Omental fat pad (tissue), 4 donors: ENCODE data around the gene GHRL. TPM values are rescaled to one million over a fixed set of nuclear protein-coding genes. Genes with fewer than 3 reads are reported as not detected.
"Not testable (repeated sequence)": the region's sequence is repeated elsewhere in the genome, so short reads cannot be mapped to it uniquely, and the experiment has no call there.

ENCODE experiments used
- ATAC-seq: fragments of 150-250 bp; one replicate; pipeline ENCODE4 v1.9.1; 2016; ENCODE audit warnings: mild to moderate bottlenecking, moderate library complexity; ENCODE audit not compliant: low FRiP score
- DNase-seq: peaks from one replicate; pipeline ENCODE4 v3.0.0-alpha.2; 2019; ENCODE audit warnings: low spot score
- total RNA-seq, 4 donors: library from RNA; depleted of rRNA; stranded (reverse); fragments of >200 nt; gene quantifications; one replicate each; pipeline ENCODE4 v1.1.0, GENCODE V29; 2016
- TF ChIP-seq, protein P1 (sequence below), 3 donors: fragments of 450-650 bp; IDR thresholded peaks; one replicate each; pipeline ENCODE4 v1.5.1; 2016 to 2017; ENCODE audit warnings: antibody characterized with exemption in 3 of 3, mild to moderate bottlenecking in 3 of 3, moderate library complexity in 2 of 3

Gene GHRL
- total RNA-seq, 4 donors from 2014 or later: 7.3 TPM; not detected in 3

DNA sequence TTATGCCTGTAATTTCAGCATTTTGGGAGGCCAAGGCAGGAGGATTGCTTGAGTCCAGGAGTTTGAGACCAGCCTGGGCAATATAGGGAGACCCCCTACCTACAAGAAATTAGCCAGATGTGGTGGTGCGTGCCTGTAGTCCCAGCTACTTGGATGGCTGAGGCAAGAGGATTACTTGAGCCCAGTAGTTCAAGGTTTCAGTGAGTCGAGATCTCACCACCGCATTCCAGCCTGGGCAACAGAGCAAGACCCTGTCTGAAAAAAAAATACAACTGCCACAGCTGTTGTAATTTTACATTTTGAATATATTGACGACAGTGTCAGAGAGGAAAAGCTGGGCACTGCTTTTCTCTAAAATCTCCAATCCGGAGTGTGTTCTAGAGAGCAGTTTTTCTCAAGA lies 23.3 kb downstream of the GHRL start:
- ATAC-seq: no peak
- DNase-seq: no peak

DNA sequence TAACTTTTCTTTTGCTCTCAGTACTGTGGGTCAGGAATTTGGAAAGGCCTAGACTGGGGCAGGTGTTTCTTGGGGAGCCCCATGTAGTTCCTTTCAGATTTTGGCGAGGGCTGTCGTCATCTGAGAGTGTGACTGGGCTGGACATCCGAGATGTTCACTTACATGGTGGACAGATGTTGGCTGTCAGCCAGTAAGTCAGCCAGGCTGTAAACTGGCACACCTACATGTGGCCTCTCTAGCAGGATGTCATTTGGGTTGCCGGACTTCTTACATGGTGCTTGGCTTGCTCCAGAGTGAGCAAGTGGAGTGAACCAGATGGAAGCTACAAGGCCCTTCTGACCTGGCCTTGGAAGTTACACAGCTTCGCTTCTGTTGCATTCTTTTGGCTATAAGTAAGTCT lies 23.8 kb downstream of the GHRL start:
- ATAC-seq: no peak

More for the DNA sequence above, 23.3 kb downstream of the GHRL start:
- TF ChIP-seq, protein P1, sequence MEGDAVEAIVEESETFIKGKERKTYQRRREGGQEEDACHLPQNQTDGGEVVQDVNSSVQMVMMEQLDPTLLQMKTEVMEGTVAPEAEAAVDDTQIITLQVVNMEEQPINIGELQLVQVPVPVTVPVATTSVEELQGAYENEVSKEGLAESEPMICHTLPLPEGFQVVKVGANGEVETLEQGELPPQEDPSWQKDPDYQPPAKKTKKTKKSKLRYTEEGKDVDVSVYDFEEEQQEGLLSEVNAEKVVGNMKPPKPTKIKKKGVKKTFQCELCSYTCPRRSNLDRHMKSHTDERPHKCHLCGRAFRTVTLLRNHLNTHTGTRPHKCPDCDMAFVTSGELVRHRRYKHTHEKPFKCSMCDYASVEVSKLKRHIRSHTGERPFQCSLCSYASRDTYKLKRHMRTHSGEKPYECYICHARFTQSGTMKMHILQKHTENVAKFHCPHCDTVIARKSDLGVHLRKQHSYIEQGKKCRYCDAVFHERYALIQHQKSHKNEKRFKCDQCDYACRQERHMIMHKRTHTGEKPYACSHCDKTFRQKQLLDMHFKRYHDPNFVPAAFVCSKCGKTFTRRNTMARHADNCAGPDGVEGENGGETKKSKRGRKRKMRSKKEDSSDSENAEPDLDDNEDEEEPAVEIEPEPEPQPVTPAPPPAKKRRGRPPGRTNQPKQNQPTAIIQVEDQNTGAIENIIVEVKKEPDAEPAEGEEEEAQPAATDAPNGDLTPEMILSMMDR (IDR thresholded peaks at IDR 0.05): no peak

DNA sequence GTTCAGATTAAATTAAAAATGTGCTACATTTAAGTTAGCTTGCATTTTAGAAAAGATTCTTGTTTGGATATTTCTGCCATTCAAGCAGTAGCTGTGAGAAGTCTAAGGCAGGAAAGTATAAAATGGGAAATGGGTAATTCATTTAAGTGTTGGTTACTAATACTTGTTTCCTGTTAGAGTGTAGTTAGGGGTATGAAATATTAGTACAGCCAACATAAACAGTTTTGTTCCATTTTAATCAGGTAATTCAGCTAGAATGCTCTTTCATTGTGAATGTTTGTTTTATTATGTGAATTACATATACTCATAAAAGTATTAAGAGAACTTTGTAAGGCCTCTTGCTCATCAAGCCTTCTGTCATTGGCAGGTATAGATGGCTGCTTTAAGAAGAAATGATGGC lies 24.6 kb downstream of the GHRL start:
- TF ChIP-seq, protein P1 (IDR thresholded peaks at IDR 0.05): no peak
- DNase-seq (no peak), ATAC-seq (no peak)

More for the DNA sequence above, 23.8 kb downstream of the GHRL start:
- DNase-seq: no peak
- TF ChIP-seq, protein P1 (IDR thresholded peaks at IDR 0.05): no peak

DNA sequence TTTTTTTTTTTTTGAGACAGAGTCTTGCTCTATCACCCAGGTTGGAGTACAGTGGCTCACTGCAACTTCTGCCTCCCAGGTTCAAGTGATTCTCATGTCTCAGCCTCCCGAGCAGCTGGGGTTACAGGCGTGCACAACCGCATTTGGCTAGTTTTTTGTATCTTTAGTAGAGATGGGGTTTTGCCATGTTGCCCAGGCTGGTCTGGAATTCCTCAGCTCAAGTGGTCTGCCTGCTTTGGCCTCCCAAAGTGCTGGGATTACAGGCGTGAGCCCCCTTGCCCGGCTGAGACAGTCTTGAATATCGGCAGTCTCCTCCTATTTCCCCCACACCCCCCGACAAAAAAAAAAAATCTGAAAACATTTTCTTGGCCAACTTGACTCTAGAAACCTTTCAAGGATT lies 25.8 kb downstream of the GHRL start:
- not testable (repeated sequence) for ATAC-seq, DNase-seq

DNA sequence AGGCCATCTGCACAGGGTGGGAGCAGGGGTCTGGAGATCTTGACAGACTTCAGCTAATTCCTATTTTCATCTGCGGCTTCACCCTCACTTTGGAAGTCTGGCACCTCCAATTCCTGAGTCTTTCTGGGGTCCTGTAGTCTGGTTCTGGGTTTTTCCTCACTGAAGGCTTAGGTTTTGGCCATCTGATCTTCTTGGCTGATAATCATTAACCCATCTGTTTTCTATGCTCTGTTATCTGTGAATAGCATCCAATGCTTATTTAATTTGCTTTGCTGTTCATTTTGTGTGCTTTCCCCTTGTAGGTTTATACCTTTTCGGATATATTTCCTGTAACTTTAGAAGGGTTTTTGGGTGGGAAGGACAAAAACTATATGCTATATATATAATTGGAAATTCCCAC lies 26.9 kb downstream of the GHRL start:
- TF ChIP-seq, protein P1 (IDR thresholded peaks at IDR 0.05): no peak
- ATAC-seq (no peak), DNase-seq (no peak)

DNA sequence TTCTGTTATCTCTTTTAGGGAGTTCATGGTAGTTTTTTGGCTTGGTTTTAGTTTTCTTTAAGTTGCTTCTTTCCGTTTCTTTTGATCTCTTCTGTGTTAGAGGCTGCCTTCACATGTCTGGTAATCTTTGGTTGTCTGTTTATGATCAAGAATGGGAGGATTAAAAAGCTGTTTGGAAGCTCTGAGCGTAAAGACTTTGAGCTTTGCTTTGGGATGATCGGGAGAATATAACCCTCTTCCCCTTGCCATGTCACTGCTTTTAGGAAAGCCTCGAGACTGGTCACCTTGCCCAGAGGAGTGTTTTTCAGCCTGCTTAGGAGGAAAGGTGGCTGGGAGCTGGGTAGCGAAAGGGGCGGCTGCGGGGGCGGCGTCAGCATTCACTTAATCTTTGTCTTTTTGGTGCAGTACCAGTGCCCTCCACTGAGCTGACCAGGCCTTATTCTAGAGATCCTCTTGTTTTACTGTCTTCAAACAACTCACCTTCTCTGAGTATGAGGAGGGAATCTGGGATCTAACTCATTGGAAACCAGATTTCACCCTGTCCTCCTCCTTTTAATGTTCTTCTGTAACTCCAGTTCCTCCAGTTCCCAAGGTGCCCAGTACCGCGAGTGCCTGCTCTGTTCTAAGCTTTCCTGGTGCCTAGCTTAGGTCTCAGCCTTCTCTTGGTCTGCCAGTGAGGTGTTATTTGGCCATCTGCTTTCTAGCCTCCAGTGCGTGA lies 28.9 kb downstream of the GHRL start:
- TF ChIP-seq, protein P1 (IDR thresholded peaks at IDR 0.05): peak in 1 of 3 donors; percentile 41
- peak; percentile 90 for ATAC-seq
- DNase-seq: peak; percentile 55

DNA sequence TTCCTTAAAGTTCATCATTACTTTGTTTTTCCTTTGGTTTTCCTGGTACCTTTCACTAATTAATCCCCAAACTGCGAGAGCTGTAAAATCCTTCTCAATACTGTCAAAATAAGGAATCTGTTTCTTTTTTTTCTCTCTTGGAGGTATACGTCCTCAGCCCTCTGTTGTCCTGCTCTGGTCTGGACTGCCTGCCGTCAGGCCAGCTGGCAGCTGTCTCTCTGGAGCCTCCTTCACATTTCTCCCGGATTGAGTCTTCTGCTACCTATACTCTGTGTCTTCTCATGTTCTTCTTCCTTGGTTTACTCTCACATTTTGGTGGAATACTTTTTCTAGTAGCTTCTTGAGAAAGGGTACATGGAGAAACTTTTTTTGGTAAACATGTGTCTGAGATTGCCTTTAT lies 30.7 kb downstream of the GHRL start:
- DNase-seq (no peak), ATAC-seq (no peak)

More for the DNA sequence above, 30.7 kb downstream of the GHRL start:
- TF ChIP-seq, protein P1 (IDR thresholded peaks at IDR 0.05): no peak
